NCI-H2081 (cell line): ENCODE results near the gene TTC33.
"Not testable (repeated sequence)": the region's sequence is repeated elsewhere in the genome, so short reads cannot be mapped to it uniquely, and the experiment has no call there.

ENCODE experiments used
- DNase-seq, 2 experiments: peaks; one replicate each; lab custom pipeline; 2025; lab: John Stamatoyannopoulos, UW

Gene TTC33

GRCh38 chr5:40779561-40779960 lies 23.8 kb upstream of the TTC33 start:
- no peak for DNase-seq

GRCh38 chr5:40778133-40778532 lies 22.4 kb upstream of the TTC33 start:
- no peak for DNase-seq

GRCh38 chr5:40776658-40776977 lies 20.9 kb upstream of the TTC33 start:
- DNase-seq = no peak

- no peak for DNase-seq
Observed at GRCh38 chr5:40775846-40776657, 20.3 kb upstream of the TTC33 start.

- no peak for DNase-seq
Observed at GRCh38 chr5:40775085-40775845, 19.5 kb upstream of the TTC33 start.

GRCh38 chr5:40774623-40775022 lies 18.9 kb upstream of the TTC33 start:
- no peak for DNase-seq

- DNase-seq = no peak
Observed at GRCh38 chr5:40770764-40771163, 15.0 kb upstream of the TTC33 start.

- no peak for DNase-seq
Observed at GRCh38 chr5:40762705-40763104, 6.9 kb upstream of the TTC33 start.

GRCh38 chr5:40757400-40757799 lies 1.6 kb upstream of the TTC33 start:
- DNase-seq = no peak

- DNase-seq = peak; percentile 74 to 83
Observed at GRCh38 chr5:40755093-40755406, 711 bp downstream of the TTC33 start.

GRCh38 chr5:40754381-40755092 lies 1.2 kb downstream of the TTC33 start:
- no peak for DNase-seq

GRCh38 chr5:40746703-40747102 lies 9.1 kb downstream of the TTC33 start:
- DNase-seq = no peak

- no peak for DNase-seq
Observed at GRCh38 chr5:40743771-40744170, 12.0 kb downstream of the TTC33 start.

- no peak for DNase-seq
Observed at GRCh38 chr5:40738502-40738901, 17.3 kb downstream of the TTC33 start.

GRCh38 chr5:40736103-40736875 lies 19.5 kb downstream of the TTC33 start:
- peak; percentile 44 to 53 for DNase-seq

- no peak for DNase-seq
Observed at GRCh38 chr5:40735609-40736008, 20.2 kb downstream of the TTC33 start.

- no peak for DNase-seq
Observed at GRCh38 chr5:40734986-40735385, 20.8 kb downstream of the TTC33 start.

GRCh38 chr5:40733879-40734563 lies 21.7 kb downstream of the TTC33 start:
- DNase-seq = no peak

- DNase-seq = no peak
Observed at GRCh38 chr5:40733434-40733833, 22.3 kb downstream of the TTC33 start.

GRCh38 chr5:40722497-40722911 lies 33.3 kb downstream of the TTC33 start:
- not testable (repeated sequence) for DNase-seq

- no peak for DNase-seq
Observed at GRCh38 chr5:40720069-40720468, 35.7 kb downstream of the TTC33 start.

GRCh38 chr5:40717281-40717680 lies 38.5 kb downstream of the TTC33 start:
- no peak for DNase-seq
